IPS DF 6.9 (cell line): ENCODE measurements around the gene PRPF39.
"Not testable (repeated sequence)": the region's sequence is repeated elsewhere in the genome, so short reads cannot be mapped to it uniquely, and the experiment has no call there.

Experiments
- DNase-seq: peaks from one replicate; pipeline ENCODE4 v3.0.0-alpha.2; 2013; ENCODE audit warnings: low read depth, low spot score
- H3K27ac ChIP-seq: one replicate; pipeline ENCODE4 v1.5.1; 2013; ENCODE audit warnings: low read length, control low read depth
- H3K27me3 ChIP-seq: 2 replicates; pipeline ENCODE4 v1.6.1; 2013; ENCODE audit warnings: mild to moderate bottlenecking, low read length; ENCODE audit not compliant: control insufficient read depth, insufficient read depth
- H3K36me3 ChIP-seq: 2 replicates; pipeline ENCODE4 v1.6.1; 2013; ENCODE audit warnings: low read length; ENCODE audit not compliant: control insufficient read depth, insufficient read depth
- H3K4me1 ChIP-seq: 2 replicates; pipeline ENCODE4 v1.6.1; 2013; ENCODE audit warnings: low read length; ENCODE audit not compliant: control insufficient read depth, insufficient read depth
- H3K4me3 ChIP-seq: 2 replicates; pipeline ENCODE4 v1.5.1; 2013; ENCODE audit warnings: mild to moderate bottlenecking, low read length
- H3K9me3 ChIP-seq: 2 replicates; pipeline ENCODE4 v1.6.1; 2013; ENCODE audit warnings: low read length, inconsistent platforms; ENCODE audit not compliant: control insufficient read depth, insufficient read depth
- WGBS: extraction: QIAGEN DNeasy Blood & Tissue Kit; methylation state at CpG from one replicate; pipeline ENCODE4 v1.1.7; 2013; ENCODE audit warnings: mixed read lengths, missing lambda C conversion rate; ENCODE audit not compliant: insufficient read length, insufficient coverage; 5-methylcytosine and 5-hydroxymethylcytosine counted together

Gene PRPF39

DNA sequence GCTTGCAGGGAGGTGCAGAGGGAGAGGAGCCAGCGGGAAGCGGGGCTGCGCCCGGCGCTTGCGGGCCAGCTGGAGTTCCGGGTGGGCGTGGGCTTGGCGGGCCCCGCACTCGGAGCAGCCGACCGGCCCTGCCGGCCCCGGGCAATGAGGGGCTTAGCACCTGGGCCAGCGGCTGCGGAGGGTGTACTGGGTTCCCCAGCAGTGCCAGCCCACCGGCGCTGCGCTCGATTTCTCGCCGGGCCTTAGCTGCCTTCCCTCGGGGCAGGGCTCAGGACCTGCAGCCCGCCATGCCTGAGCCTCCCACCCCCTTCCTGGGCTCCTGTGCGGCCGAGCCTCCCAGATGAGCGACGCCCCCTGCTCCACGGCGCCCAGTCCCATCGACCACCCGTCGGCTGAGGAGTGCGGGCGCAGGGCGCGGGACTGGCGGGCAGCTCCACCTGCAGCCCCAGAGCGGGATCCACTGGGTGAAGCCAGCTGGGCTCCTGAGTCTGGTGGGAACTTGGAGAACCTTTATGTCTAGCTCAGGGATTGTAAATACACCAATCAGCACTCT is 3.4 kb upstream of the PRPF39 start:
- not testable (repeated sequence) for H3K9me3 ChIP-seq, H3K36me3 ChIP-seq, H3K4me3 ChIP-seq, H3K27ac ChIP-seq, DNase-seq, H3K4me1 ChIP-seq, H3K27me3 ChIP-seq
- no CpG with 5 or more reads among the region's 40 CpGs for WGBS

GRCh38 chr14:45081096-45081495 is 2.8 kb upstream of the PRPF39 start:
- no CpG with 5 or more reads among the region's 3 CpGs for WGBS
- H3K9me3 ChIP-seq, H3K4me3 ChIP-seq, H3K27ac ChIP-seq, H3K27me3 ChIP-seq, H3K36me3 ChIP-seq, H3K4me1 ChIP-seq, DNase-seq: not testable (repeated sequence)

DNA sequence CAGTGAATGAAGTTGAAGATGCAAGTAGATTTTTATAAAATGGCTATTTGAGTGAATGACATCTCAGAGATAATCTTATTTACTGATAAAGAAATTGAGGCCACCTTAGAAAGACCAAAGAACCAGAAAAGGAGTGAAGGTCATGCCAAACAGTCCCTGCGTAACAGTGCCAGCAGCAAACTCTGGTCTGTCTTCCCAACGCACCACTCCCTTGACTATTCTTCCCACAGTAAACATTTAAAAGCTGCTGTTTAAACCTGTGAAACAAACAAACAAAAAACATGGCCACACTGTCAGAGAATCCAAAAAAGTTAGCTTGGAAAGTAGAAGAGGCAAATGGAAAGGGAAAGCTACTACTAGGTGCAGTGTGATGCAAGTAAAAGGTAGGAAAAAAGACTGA is 1.5 kb upstream of the PRPF39 start:
- DNase-seq = no peak
- Histone ChIP-seq H3K27me3 (no peaks in the 10 kb centered on the region), H3K36me3 (no peaks in the 10 kb centered on the region), H3K9me3 (no peaks in the 10 kb centered on the region), H3K27ac (no peak overlapping the region), H3K4me3 (no peak overlapping the region), H3K4me1 (peaks cover 2% of the 10 kb centered on the region; the same call in 1 of the 2 replicates)
- no CpG with 5 or more reads among the region's 2 CpGs for WGBS

DNA sequence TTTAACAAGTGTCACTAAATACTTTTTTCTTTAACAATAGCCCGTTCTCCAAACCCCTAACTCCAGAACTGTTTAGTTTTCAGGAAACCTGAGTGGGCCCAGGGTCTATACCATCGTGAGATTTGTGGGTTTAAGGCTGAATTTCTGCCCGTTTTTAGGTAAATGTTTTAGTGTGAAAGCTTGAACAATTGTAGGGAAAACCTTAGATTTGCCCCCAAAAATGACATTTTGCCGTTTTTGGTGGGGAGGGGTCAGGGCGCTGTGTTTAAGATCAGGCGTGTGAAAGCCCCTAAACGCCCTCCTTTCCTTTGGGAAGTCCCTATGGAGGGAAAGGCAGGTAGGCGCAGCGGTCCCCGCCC is 320 bp upstream of the PRPF39 start:
- H3K4me3 ChIP-seq = no peak overlapping the region; the same call in 1 of the 2 replicates
- no peaks in the 10 kb centered on the region for H3K27me3 ChIP-seq
- peaks cover 2% of the 10 kb centered on the region; the same call in 1 of the 2 replicates for H3K4me1 ChIP-seq
- no peaks in the 10 kb centered on the region for H3K9me3 ChIP-seq
- DNase-seq = no peak
- H3K27ac ChIP-seq = no peak overlapping the region
- H3K36me3 ChIP-seq = no peaks in the 10 kb centered on the region
- no CpG with 5 or more reads among the region's 10 CpGs for WGBS

DNA sequence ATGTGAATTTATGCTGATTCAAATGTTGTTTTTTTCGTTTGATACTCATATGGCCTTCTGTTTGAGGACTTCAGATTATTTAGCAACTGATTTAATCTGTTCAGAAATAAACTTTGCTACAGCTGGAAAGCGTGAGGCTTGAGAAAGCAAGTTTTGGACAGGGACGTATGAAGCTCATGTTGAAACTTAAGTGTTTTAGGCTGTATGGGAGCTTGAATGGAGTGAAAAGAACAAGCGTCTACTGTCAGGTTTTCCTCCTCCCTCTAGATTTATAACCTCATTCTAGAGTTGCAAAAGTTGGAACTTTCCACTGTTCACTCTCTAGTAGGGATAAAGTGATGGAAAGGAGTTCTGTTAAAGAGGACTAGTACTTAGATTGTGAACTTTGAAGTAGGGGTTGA is 1.0 kb downstream of the PRPF39 start:
- Histone ChIP-seq H3K4me3 (peak overlapping the region; percentile 49; the same call in 1 of the 2 replicates), H3K27ac (no peak overlapping the region), H3K4me1 (peaks cover 2% of the 10 kb centered on the region; the same call in 1 of the 2 replicates), H3K27me3 (no peaks in the 10 kb centered on the region), H3K36me3 (no peaks in the 10 kb centered on the region), H3K9me3 (no peaks in the 10 kb centered on the region)
- no peak for DNase-seq
- WGBS = no CpG with 5 or more reads among the region's 4 CpGs

DNA sequence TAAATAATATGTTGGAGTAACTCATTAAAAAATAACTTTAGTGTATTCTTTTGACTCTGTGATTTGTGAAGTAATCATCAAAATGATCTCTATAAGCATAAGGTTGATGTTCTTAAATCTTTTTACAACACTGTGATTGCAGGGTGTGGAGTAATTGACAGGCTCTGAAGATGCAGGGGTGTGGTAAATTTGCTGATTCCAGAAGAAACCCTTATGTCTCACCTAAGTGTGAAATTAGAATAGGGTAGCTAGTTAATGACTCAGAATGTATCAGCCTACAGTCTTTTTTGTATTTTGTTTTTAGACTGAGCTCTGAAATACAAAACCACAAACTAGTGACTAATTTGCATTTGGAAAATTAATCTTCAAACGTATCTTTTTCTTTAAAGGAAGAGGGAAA is 5.9 kb downstream of the PRPF39 start:
- H3K27me3 ChIP-seq = no peaks in the 10 kb centered on the region
- no peaks in the 10 kb centered on the region for H3K9me3 ChIP-seq
- no peak overlapping the region for H3K27ac ChIP-seq
- DNase-seq = no peak
- H3K36me3 ChIP-seq = no peaks in the 10 kb centered on the region
- no peaks in the 10 kb centered on the region for H3K4me1 ChIP-seq
- H3K4me3 ChIP-seq = no peak overlapping the region
- no CpG with 5 or more reads among the region's 1 CpG for WGBS

DNA sequence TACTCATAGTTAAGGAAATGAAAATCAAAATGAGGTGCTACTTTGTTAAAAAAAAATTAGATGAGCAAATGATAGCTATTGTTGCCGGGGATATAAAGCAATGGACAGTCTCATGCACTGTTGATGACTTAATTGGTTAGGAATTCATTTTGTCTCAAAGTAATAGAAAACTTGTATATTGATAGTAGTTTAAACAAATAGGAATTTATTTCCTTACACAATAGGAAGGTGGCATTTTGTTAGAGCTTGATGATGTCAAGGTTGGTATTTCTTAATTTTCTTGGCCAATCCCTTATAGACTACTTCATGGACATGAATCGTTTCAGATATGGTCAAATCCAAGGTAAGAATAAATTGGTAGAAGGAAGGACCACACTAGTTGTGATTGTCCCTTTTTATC is 7.8 kb downstream of the PRPF39 start:
- no peak overlapping the region for H3K4me3 ChIP-seq
- H3K4me1 ChIP-seq = no peaks in the 10 kb centered on the region
- H3K36me3 ChIP-seq = peaks cover 4% of the 10 kb centered on the region; the same call in 1 of the 2 replicates
- no peak overlapping the region for H3K27ac ChIP-seq
- H3K9me3 ChIP-seq = no peaks in the 10 kb centered on the region
- no peak for DNase-seq
- no peaks in the 10 kb centered on the region for H3K27me3 ChIP-seq
- WGBS = no CpG with 5 or more reads among the region's 2 CpGs

DNA sequence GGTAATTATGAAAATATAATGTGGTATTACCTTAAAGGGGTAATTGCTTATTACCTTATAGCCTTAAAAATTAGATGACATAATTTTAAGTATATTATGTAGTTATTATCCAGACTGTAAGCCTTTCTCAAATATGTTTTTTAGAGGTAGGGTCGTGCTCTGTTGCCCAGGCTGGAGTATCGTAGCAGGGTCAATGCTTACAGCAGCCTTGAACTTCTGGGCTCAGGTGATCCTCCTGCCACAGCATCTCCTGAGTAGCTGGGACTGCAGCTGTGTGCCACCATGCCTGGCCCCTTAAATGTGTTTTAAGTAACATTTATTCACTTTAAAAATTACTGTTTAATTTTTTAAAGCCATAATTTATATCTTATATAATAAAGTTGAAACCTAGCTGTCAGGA is 10.4 kb downstream of the PRPF39 start:
- no peaks in the 10 kb centered on the region for H3K27me3 ChIP-seq
- WGBS = no CpG with 5 or more reads among the region's 2 CpGs
- H3K9me3 ChIP-seq = no peaks in the 10 kb centered on the region
- no peak for DNase-seq
- peaks cover 4% of the 10 kb centered on the region; the same call in 1 of the 2 replicates for H3K36me3 ChIP-seq
- H3K4me3 ChIP-seq = no peak overlapping the region
- H3K27ac ChIP-seq = no peak overlapping the region
- no peaks in the 10 kb centered on the region for H3K4me1 ChIP-seq

- Histone ChIP-seq H3K27ac (no peak overlapping the region), H3K36me3 (peaks cover 8% of the 10 kb centered on the region; the same call in 1 of the 2 replicates), H3K4me3 (no peak overlapping the region), H3K27me3 (no peaks in the 10 kb centered on the region), H3K9me3 (no peaks in the 10 kb centered on the region), H3K4me1 (no peaks in the 10 kb centered on the region)
- no peak for DNase-seq
- WGBS = no CpG with 5 or more reads among the region's 4 CpGs
Observed at GRCh38 chr14:45095143-45095542, 11.2 kb downstream of the PRPF39 start.

- Histone ChIP-seq H3K4me1 (no peaks in the 10 kb centered on the region), H3K36me3 (peaks cover 8% of the 10 kb centered on the region; the same call in 1 of the 2 replicates), H3K27me3 (no peaks in the 10 kb centered on the region), H3K27ac (no peak overlapping the region), H3K4me3 (no peak overlapping the region), H3K9me3 (no peaks in the 10 kb centered on the region)
- DNase-seq = no peak
- WGBS = no CpG with 5 or more reads among the region's 4 CpGs
Observed at GRCh38 chr14:45096218-45096617, 12.3 kb downstream of the PRPF39 start.

DNA sequence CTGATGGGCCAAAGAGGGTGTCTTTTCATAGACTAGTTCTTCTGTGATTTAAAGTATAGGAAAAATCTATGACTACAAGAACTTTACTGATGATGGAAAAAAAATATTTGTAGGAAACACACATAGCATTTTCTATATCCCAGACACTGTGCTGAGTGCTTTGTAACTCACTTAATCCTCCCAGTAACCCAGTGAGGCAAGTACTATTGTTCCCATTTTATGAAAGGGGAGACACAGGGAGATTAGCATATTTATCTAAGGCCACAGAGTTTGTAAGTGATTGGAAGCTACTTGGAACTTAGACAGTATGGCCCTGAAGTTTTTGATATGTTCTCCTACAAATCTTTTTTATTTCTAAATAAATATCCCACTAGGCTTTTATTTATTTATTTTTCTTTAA is 19.9 kb downstream of the PRPF39 start:
- Histone ChIP-seq H3K9me3 (no peaks in the 10 kb centered on the region), H3K27me3 (no peaks in the 10 kb centered on the region), H3K36me3 (peaks cover 4% of the 10 kb centered on the region; the same call in 1 of the 2 replicates), H3K4me1 (no peaks in the 10 kb centered on the region), H3K27ac (no peak overlapping the region), H3K4me3 (no peak overlapping the region)
- DNase-seq = no peak
